HG02938 (cell line): ENCODE data around the gene C1GALT1.
"Not testable (repeated sequence)": the region's sequence is repeated elsewhere in the genome, so short reads cannot be mapped to it uniquely, and the experiment has no call there.

ENCODE experiments used
- ATAC-seq: cut with Tn5 transposase; IDR thresholded peaks from one replicate; pipeline ENCODE4 v1.9.1; 2021; ENCODE audit warnings: mild to moderate bottlenecking, moderate library complexity; ENCODE audit not compliant: unreplicated experiment

The C1GALT1 gene

DNA sequence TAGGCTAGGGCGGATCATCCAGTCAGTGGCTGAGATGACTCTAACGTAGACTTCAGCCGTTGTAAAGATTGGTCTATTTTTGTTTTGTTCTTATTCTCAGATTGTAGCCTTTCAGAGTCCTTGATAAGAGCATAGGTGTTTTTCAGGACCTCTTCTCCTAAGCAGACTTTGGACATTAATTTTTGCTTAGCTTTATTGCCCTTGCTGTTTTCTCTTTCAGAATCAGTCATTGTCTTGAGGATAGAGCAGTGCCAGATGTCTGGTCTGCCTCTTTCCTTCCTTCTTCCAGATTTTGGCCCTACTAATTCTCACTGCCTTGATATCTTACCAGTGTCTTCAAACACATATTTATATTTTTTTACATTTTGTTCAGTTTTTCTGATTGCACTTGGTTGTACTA lies 49.5 kb downstream of the C1GALT1 start:
- no peak for ATAC-seq

DNA sequence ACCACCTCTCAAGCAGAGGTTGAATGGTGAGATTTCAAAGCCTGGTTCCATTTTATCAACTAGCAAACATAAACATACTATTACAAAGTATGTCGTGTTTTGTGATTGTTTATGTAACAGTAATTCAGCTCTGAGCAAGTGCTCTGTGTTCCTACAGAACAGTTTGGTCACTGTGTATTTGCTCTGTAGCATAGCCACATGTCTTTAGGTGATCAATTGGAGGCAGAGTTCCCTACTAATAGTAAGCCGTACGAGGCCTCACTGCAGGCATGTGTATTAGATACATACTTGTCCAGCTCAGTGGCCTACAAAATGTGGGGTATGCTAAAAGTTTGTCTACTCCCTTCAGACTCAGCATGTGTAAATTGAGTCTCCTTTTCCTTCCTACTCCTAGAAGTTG lies 53.0 kb downstream of the C1GALT1 start:
- ATAC-seq, result no peak

DNA sequence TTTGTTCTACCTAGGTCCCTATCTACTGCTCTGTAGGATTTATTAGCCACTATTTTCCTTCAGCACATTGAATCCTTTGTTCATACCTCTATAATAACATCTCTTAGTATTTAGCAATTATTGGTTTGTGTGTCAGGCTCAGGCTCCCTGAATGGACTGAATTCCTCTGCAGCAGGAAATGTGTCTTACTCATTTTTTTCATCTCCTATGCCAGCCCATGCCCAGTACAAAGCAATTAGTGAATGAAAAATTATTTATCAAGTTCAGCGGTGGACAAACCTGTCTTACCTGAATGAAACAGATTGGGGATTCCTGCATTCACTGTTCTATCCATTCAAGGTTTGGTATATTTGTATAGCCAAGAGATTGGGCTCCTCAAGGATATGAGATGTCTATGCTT lies 53.7 kb downstream of the C1GALT1 start:
- ATAC-seq, result no peak

DNA sequence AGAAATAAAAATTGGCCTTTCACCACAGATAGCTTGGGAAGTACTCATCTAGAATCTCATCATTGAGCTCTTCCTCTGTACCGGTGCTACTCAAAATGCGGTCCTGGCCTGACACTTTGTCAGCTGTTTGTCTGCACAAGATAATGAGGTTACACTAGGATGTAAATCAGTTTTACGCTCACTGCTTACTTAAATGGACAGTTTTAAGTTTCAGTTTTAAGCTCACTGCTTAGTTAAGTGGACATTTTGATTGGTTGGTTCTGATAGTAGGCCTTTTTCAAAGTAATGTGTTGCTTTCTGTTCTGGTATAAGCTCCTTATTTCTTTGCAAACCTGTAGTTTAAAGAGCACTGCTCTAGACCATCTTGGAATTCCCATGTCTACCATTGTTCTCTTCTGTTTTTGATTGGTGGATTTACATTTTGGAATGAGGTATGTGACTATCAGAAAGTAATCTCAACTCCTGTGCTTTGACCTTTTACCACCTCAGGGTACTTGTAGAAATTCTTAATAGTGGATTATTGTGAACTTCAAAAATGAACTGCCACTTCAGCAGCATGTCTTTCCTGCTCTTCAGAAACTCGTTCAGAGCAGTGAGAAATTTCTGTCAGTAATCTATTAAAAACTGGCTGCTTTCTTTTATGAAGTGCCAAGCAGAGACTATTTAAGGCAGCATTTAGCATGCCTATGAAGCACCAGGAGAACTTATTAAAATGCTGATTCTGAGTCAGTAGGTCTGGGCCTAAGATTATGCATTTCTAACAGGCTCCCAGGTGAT lies 55.0 kb downstream of the C1GALT1 start:
- ATAC-seq, result no peak

DNA sequence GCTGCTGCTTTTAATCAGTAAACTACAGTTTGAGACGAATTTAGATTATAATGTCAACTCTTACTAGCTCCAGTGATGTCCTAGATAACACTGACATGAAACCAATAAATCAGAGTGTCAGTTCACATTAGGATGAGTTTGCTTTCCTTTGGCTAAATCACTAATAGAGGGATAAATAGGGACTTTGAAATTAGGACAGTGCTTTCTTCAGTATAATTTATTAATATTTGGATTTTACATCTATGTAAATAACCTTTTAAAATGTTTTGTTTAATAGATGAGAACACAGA lies 55.6 kb downstream of the C1GALT1 start:
- no peak for ATAC-seq

DNA sequence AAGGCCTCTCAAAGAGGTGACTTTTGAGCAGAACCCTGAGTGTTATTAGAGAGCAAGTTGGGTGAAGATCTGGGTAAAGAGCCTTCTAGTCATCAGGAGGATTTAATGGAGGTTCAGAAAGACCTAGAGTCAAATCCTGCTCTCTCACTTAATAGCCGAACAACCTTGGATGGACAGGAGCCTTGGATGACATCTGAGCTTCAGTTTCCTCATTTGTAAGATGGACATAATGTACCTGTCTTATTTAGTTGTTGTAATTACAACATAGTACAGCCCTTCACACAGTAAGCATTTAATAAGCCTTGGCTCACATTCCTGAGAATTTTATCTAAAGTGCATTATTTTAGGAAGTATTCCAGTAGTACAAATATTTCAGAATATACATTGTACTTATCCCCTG lies 57.0 kb downstream of the C1GALT1 start:
- no peak for ATAC-seq

DNA sequence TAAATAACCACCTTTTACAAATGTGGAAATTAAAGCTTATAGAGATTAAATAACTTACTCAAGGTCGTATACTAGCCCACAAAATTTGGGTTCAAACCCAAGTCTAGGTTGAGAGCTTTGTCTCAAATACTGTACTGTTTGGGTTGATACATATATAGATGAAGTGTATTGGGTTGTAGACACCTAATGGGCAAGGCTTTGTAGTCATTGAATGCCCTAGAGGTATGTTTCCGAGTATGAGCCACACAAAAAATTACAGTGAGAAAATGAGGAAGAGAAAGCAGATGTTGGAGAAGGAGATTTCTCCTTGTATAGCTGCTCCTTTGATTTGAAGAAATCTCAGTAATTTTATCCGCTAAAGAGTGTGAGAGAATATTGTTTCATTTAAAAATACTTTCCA lies 60.6 kb downstream of the C1GALT1 start:
- ATAC-seq, result no peak

DNA sequence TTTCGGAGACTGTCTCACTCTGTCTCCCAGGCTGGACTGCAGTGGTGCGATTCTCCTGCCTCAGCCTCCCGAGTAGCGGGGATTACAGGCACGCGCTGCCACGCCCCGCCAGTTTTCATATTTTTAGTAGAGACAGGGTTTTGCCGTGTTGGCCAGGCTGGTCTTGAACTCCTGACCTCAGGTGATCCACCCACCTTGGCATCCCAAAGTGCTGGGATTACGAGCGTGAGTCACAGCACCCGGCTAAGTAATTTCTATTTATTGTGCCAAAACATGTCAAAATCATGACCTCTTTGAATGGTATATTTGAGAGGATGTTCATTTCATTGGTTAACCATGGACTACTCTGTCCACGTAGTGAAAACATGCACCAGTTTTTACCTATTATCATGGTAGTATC lies 62.9 kb downstream of the C1GALT1 start:
- ATAC-seq, result not testable (repeated sequence)

DNA sequence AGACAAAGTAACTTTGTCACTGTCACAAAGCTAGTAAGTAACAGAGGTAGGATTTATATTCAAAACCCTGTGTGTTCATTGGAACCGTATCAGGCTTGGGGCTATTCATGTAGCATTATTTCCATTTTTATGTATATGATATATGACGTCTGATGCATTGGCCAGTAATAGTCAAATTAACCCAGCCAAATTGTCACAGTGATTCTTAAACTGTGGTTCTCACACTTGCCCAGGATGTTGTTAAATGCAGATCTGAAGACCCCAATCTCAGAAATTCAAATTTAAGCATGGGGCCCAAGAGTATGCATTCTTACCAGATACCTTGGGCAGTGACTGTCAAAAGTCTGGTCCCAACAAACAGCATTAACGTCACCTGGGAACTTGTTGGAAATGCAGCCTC lies 63.9 kb downstream of the C1GALT1 start:
- ATAC-seq, result no peak

DNA sequence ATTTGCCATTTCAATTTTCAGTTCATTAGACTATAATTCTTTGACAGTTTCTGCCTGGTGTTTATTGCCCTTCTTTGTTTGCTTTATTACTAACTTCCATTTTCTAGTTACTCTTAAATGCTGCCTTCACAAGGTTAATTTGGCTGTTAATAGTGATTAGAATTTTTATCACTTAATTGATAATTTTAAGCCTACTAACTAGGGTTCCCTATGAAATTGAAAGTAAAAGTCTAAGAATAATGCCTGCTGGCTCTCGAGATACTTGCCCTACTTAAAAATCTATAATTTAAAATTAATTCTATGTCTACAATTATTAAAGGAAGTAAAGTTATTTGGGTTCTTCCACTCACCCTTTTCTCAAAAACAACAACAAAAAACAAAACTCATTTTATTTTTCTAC lies 65.3 kb downstream of the C1GALT1 start:
- no peak for ATAC-seq

DNA sequence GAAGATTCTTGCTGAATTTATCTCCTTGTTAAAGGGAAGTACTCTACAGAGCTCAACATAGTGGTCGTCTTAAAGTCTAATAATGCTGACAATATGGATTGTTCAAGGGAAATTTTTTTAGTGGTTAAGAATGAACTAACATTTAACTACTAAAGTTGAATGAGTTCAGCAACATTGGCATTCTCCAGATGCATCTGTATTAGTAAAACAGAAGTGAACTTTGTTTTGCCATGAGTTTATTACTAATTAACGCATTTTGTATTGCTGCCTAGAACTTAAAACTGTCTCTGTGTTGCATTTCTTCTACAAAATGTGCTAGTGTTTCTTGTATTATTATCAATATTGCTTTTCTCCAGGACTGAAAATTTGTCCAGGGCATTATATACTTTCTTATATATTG lies 67.5 kb downstream of the C1GALT1 start:
- ATAC-seq, result no peak

DNA sequence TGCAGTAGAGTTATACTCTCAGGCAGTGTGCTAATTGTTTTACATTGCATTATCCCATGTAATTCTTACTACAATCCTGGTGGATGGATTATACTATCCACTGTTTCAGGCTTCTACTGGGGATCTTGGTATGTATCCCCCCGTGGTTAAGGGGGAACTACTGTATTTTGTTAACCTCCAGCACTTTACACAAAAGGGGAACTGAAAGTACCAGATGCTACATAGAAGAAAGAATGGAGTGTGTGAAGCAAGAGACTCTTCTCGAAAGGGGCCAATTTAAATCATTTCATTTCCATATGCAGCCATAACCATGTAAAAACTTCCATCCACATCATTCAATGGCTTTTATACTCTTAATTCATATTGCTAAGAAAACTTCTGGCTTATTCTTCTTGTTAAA lies 69.4 kb downstream of the C1GALT1 start:
- peak; percentile 93 for ATAC-seq

DNA sequence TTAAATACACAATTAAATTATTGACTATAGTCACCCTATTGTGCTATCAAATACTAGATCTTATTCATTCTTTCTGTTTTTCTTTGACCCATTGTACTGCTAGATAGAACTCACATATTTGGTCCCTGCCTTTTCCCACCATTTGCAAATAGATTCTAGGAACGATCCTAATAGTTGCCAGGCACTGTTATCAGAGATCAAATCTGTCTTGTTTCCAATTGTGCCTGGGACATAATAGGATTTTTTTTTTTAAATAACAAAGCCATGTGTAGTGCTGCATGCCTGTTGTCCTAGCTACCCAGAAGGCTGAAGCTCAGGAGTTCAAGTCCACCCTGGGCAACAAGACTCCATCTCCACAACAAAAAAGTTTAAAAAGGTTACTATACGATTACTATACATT lies 72.0 kb downstream of the C1GALT1 start:
- no peak for ATAC-seq

DNA sequence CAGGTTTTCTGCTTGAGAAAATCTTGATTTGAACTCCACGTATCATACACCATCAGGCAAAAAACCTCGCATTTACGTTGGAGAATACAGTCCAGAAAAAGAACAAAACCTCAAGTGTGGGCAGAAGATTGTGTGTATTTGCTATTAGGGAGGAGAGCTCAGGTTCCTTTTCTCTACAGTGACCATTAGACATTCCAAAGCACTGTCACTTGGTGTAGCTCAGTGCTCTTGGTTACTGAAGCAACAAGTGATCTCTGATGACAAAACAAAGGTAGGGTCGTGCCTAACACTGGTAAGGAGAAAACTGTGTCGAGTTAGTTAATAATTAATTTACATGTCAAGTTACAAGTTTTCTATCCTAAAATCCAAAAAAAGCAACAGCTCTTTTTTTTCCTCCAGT lies 72.6 kb downstream of the C1GALT1 start:
- no peak for ATAC-seq

DNA sequence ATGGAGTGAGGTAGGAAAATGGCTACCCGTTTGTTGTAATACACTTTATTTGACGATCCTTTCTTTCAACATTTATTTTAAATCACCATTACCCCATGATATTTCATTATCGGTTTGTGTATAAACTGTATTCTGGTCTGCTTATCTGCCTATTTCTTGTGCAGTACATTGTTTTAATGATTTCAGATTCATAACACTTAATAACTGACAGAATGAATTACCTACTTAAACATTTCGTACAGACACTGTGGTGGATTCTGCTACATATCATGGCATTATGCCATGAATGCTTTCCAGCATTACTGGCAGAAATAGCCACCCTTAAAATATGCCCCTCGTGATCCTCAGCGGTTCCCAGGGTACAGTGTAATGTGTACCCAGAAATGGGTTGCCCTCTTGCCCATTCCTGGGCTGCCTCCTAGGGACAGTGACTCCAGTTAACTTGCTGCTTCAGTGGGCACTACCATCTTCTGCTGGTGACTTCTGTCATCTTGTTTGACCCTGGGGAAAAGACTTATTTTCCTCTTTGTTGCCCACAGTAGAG lies 74.5 kb downstream of the C1GALT1 start:
- no peak for ATAC-seq

DNA sequence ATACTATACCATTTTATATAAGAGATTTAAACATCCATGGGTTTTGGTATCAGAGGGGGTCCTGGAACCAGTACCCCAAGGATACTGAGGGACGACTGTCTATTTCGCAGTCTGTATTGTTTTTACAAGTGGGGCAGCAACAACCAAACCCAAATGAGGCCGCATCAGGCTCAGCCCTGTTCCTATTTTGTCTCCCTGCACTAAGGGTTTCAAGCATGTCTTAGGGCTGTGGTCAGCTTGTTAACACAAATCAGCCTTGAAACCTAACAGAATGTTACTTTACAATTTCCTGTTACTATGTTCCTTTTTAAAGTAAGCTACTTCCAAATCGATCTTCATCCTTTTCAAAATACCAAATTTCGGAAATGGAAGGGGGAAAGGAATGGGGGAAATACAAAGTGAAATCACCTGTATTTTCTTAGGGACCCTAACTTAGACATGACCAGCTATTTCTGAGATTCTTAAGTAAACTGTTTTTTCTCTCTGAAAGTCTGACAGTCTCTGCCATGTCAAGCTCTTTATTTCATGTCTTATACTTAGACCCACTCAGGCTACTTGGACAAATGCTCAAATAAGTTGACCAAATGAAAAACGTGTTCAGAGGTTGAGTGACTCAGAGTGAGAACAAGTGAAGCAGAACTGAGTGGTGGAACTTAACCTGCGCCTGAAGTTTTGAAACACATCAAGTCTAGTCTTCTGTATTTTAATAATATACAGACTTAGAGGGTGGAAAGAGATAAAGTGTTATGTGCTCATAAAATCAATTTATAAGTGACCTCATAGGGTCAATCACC lies 75.8 kb downstream of the C1GALT1 start:
- peak; percentile 93 for ATAC-seq

DNA sequence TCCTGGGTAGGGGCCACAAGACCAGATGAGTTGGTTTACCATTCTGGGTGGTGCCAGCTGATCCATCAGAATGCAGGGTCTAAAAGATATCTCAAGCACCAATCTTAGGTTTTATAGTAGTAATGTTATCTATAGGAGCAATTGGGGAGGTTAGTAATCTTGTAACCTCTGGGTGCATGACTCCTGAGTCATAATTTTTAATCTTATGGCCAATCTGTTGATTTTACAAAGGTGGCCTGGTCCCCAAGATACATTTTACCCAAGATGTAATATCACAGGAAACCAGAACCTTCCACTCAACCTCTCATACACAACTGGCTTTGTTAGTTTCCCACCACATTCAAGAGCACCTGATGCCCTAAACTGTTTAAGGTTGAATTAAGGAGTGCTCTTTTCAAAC lies 79.5 kb downstream of the C1GALT1 start:
- no peak for ATAC-seq

DNA sequence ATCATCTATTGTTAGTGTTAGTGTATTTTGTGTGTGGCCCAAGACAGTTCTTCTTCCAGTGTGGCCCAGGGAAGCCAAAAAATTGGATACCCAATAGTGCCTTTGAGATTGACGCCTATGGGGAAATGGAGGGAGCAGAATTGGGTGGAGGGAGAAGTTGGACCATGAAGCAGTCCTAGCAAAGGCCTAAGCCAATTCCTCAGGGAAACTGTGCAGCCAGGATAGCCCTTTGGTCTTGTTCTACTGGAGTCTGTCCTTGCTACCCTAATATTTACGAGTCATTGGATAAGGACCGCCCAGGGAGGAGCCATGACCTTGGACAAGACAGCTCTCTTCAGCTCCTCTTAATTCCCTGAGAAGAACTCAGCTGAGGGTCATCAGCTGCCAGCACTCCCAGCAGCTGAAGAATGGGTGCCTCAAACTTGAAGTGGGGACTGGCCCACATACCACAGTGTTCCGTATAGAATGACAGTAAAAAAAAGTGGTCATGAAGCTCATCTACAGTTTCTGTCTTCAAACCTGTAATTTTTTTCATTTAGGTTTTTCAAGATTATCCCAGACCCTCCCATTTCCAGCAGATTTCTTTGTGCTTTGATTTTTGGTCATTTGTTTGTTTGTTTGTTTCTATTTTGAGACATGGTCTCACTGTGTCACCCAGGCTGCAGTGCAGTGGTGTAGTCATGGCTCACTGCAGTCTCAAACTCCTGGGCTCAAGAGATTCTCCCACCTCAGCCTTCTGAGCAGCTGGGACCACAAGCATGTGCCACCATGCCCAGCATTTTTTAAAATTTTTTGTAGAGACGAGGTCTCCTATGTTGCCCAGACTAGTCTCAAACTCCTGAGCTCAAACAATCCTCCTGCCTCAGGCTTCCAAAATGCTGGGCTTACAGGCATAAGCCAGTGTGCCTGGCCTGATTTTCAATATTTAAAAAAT lies 81.2 kb downstream of the C1GALT1 start:
- no peak for ATAC-seq

DNA sequence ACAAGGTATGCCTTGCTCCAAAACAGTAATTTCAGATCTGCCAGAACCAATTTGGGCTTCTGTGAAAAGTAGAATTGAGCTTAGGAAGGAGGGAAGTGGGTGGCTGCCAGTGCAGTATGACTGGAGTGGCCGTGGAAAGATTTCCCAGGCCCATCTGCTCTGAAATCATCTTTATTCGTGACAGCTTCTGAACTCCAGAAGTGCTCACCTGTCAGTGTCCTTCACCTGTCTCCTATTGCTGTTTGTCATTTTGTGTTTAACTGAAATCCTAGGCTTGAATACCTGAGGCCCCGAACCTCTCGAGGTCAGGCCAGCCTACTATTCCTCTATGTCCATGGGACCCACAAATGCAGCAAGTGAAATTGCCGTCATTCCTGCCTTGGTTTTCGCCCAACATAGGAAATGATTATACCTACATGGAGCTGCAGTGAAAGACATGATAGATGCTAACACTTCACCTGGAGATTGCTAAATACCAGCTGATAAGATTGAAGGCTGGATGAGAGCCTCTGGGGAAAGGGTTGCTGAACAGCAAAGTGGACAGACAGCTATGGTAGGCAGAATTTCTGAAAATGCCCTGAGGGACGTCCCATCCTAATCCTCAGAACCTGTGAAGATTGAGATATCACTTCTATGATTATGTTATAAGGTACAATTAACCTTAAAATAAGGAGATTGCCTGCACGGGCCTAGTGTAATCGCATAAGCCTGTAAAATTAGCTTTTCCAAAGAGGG lies 82.1 kb downstream of the C1GALT1 start:
- no peak for ATAC-seq
